Muscle layer of colon (tissue), 2 donors: Measurements from ENCODE around the gene SYS1.
A peak's percentile ranks its signal among the peaks of the same experiment; 100 is the strongest.

Experiments used
- H3K27ac ChIP-seq: one replicate; pipeline ENCODE4 v1.7.0; 2013; ENCODE audit warnings: low read depth, mild to moderate bottlenecking, low read length, moderate library complexity
- H3K27me3 ChIP-seq, 2 donors: one replicate each; pipeline ENCODE4 v1.7.0; 2013; ENCODE audit warnings: low read length in 2 of 2, mild to moderate bottlenecking in 2 of 2; ENCODE audit not compliant: insufficient read depth in 2 of 2, control insufficient read depth in 1 of 2
- H3K36me3 ChIP-seq: one replicate; pipeline ENCODE4 v1.7.0; 2013; ENCODE audit warnings: mild to moderate bottlenecking, low read length; ENCODE audit not compliant: insufficient read depth
- H3K4me1 ChIP-seq: one replicate; pipeline ENCODE4 v1.7.0; 2013; ENCODE audit warnings: mild to moderate bottlenecking, low read length; ENCODE audit not compliant: insufficient read depth
- H3K4me3 ChIP-seq, 2 donors: one replicate each; pipeline ENCODE4 v1.7.0; 2013; ENCODE audit warnings: low read length in 2 of 2, low read depth in 1 of 2, mild to moderate bottlenecking in 1 of 2, moderate library complexity in 1 of 2
- H3K9ac ChIP-seq: one replicate; pipeline ENCODE4 v1.7.0; 2013; ENCODE audit warnings: low read length
- H3K9me3 ChIP-seq: one replicate; pipeline ENCODE4 v1.7.0; 2013; ENCODE audit warnings: mild to moderate bottlenecking, low read length
- donor health status: abdominal sarcoma.
- donor health status: Adenocarcinoma of cecum.

SYS1 gene

GRCh38 chr20:45361793-45362192 lies 1.2 kb upstream of the SYS1 start:
- no peak overlapping the region for H3K9ac ChIP-seq
- no peaks in the 10 kb centered on the region for H3K9me3 ChIP-seq
- peak overlapping the region; percentile 4 for H3K27ac ChIP-seq
- H3K27me3 ChIP-seq: no peaks in the 10 kb centered on the region
- H3K4me3 ChIP-seq: no peak overlapping the region
- H3K36me3 ChIP-seq: peaks cover 11% of the 10 kb centered on the region
- H3K4me1 ChIP-seq: peaks cover 48% of the 10 kb centered on the region

- Histone ChIP-seq H3K9me3 (no peaks in the 10 kb centered on the region), H3K27ac (peak overlapping the region; percentile 73), H3K4me3 (peak overlapping the region; percentile 48 to 82), H3K9ac (peak overlapping the region; percentile 56), H3K4me1 (peaks cover 29% of the 10 kb centered on the region), H3K36me3 (peaks cover 28% of the 10 kb centered on the region), H3K27me3 (no peaks in the 10 kb centered on the region)
Observed at GRCh38 chr20:45363611-45364492, 896 bp downstream of the SYS1 start.

GRCh38 chr20:45365444-45365970 lies 2.6 kb downstream of the SYS1 start:
- peak overlapping the region; percentile 54 for H3K27ac ChIP-seq
- peaks cover 28% of the 10 kb centered on the region for H3K36me3 ChIP-seq
- no peaks in the 10 kb centered on the region for H3K9me3 ChIP-seq
- H3K27me3 ChIP-seq: no peaks in the 10 kb centered on the region
- no peak overlapping the region for H3K4me3 ChIP-seq
- no peak overlapping the region for H3K9ac ChIP-seq
- peaks cover 16% of the 10 kb centered on the region for H3K4me1 ChIP-seq

- Histone ChIP-seq H3K9ac (no peak overlapping the region), H3K9me3 (no peaks in the 10 kb centered on the region), H3K27me3 (no peaks in the 10 kb centered on the region), H3K36me3 (peaks cover 28% of the 10 kb centered on the region), H3K27ac (no peak overlapping the region), H3K4me3 (no peak overlapping the region), H3K4me1 (peaks cover 16% of the 10 kb centered on the region)
Observed at GRCh38 chr20:45366192-45366591, 3.2 kb downstream of the SYS1 start.

GRCh38 chr20:45366631-45367030 lies 3.7 kb downstream of the SYS1 start:
- Histone ChIP-seq H3K9ac (no peak overlapping the region), H3K9me3 (no peaks in the 10 kb centered on the region), H3K4me3 (no peak overlapping the region), H3K27me3 (no peaks in the 10 kb centered on the region), H3K36me3 (peaks cover 28% of the 10 kb centered on the region), H3K4me1 (peaks cover 16% of the 10 kb centered on the region), H3K27ac (no peak overlapping the region)

- Histone ChIP-seq H3K27ac (no peak overlapping the region), H3K36me3 (peaks cover 28% of the 10 kb centered on the region), H3K4me1 (peaks cover 17% of the 10 kb centered on the region)
Observed at GRCh38 chr20:45367126-45367525, 4.2 kb downstream of the SYS1 start.

GRCh38 chr20:45368221-45368980 lies 5.4 kb downstream of the SYS1 start:
- H3K27ac ChIP-seq: no peak overlapping the region
- H3K36me3 ChIP-seq: peaks cover 28% of the 10 kb centered on the region
- no peaks in the 10 kb centered on the region for H3K27me3 ChIP-seq
- no peak overlapping the region for H3K9ac ChIP-seq
- peaks cover 27% of the 10 kb centered on the region for H3K4me1 ChIP-seq
- H3K4me3 ChIP-seq: no peak overlapping the region
- H3K9me3 ChIP-seq: no peaks in the 10 kb centered on the region

More at GRCh38 chr20:45367126-45367525, 4.2 kb downstream of the SYS1 start:
- H3K9me3 ChIP-seq: no peaks in the 10 kb centered on the region
- no peak overlapping the region for H3K4me3 ChIP-seq
- H3K9ac ChIP-seq: no peak overlapping the region
- H3K27me3 ChIP-seq: no peaks in the 10 kb centered on the region

- H3K4me1 ChIP-seq: peaks cover 11% of the 10 kb centered on the region
- H3K36me3 ChIP-seq: peaks cover 27% of the 10 kb centered on the region
- H3K9me3 ChIP-seq: no peaks in the 10 kb centered on the region
- H3K27me3 ChIP-seq: no peaks in the 10 kb centered on the region
- no peak overlapping the region for H3K4me3 ChIP-seq
- H3K9ac ChIP-seq: no peak overlapping the region
- H3K27ac ChIP-seq: no peak overlapping the region
Observed at GRCh38 chr20:45370571-45371160, 7.7 kb downstream of the SYS1 start.

- Histone ChIP-seq H3K27me3 (no peaks in the 10 kb centered on the region), H3K27ac (no peak overlapping the region), H3K36me3 (peaks cover 12% of the 10 kb centered on the region), H3K4me3 (no peak overlapping the region), H3K9ac (no peak overlapping the region), H3K4me1 (peaks cover 11% of the 10 kb centered on the region), H3K9me3 (no peaks in the 10 kb centered on the region)
Observed at GRCh38 chr20:45372241-45372640, 9.3 kb downstream of the SYS1 start.

GRCh38 chr20:45372646-45373352 lies 9.8 kb downstream of the SYS1 start:
- peak overlapping the region; percentile 94 for H3K27ac ChIP-seq
- peak overlapping the region; percentile 59 to 83 for H3K4me3 ChIP-seq
- peaks cover 11% of the 10 kb centered on the region for H3K4me1 ChIP-seq
- H3K9ac ChIP-seq: peak overlapping the region; percentile 67
- H3K9me3 ChIP-seq: no peaks in the 10 kb centered on the region
- H3K36me3 ChIP-seq: peaks cover 6% of the 10 kb centered on the region
- H3K27me3 ChIP-seq: no peaks in the 10 kb centered on the region
